HG02610 (cell line): ENCODE data around the gene TAOK3.
"Not testable (repeated sequence)": the region's sequence is repeated elsewhere in the genome, so short reads cannot be mapped to it uniquely, and the experiment has no call there.

ENCODE experiments used
- ATAC-seq: cut with Tn5 transposase; IDR thresholded peaks from one replicate; pipeline ENCODE4 v1.9.1; 2021; ENCODE audit warnings: mild to moderate bottlenecking, moderate library complexity; ENCODE audit not compliant: unreplicated experiment

The TAOK3 gene

GRCh38 chr12:118372541-118373495 is at the start of gene TAOK3:
Gene TAOK3, minus strand, starts transcription at chr12:118372907. Its CDS starts 117,340 bp downstream, at chr12:118255567.
- peak; percentile 75 for ATAC-seq

- no peak for ATAC-seq
These were observed 48.0 kb upstream of the TAOK3 start for GRCh38 chr12:118420673-118421072.

- ATAC-seq: no peak
These were observed 45.8 kb upstream of the TAOK3 start for GRCh38 chr12:118418385-118419057.

- no peak for ATAC-seq
These were observed 45.2 kb upstream of the TAOK3 start for GRCh38 chr12:118417942-118418341.

- no peak for ATAC-seq
These were observed 37.1 kb upstream of the TAOK3 start for GRCh38 chr12:118409834-118410233.

GRCh38 chr12:118408241-118408640 is 35.5 kb upstream of the TAOK3 start:
- ATAC-seq: not testable (repeated sequence)

GRCh38 chr12:118404876-118405521 is 32.3 kb upstream of the TAOK3 start:
- no peak for ATAC-seq

- ATAC-seq: no peak
These were observed 29.5 kb upstream of the TAOK3 start for GRCh38 chr12:118402251-118402650.

GRCh38 chr12:118398940-118399339 is 26.2 kb upstream of the TAOK3 start:
- ATAC-seq: no peak

GRCh38 chr12:118398524-118398923 is 25.8 kb upstream of the TAOK3 start:
- ATAC-seq: no peak

GRCh38 chr12:118397708-118398440 is 25.2 kb upstream of the TAOK3 start:
- ATAC-seq: no peak

GRCh38 chr12:118391836-118392235 is 19.1 kb upstream of the TAOK3 start:
- no peak for ATAC-seq

- no peak for ATAC-seq
These were observed 18.7 kb upstream of the TAOK3 start for GRCh38 chr12:118391424-118391823.

GRCh38 chr12:118377884-118378470 is 5.3 kb upstream of the TAOK3 start:
- ATAC-seq: no peak

- no peak for ATAC-seq
These were observed 4.5 kb upstream of the TAOK3 start for GRCh38 chr12:118377021-118377883.

GRCh38 chr12:118376089-118377020 is 3.6 kb upstream of the TAOK3 start, which contains the start of gene SUDS3:
Gene SUDS3, plus strand, starts transcription at chr12:118376555. Its CDS starts 137 bp downstream, at chr12:118376692.
- ATAC-seq: peak; percentile 27

- ATAC-seq: no peak
These were observed 2.6 kb upstream of the TAOK3 start for GRCh38 chr12:118375348-118375747.

GRCh38 chr12:118374909-118375308 is 2.2 kb upstream of the TAOK3 start:
- ATAC-seq: no peak
